RWPE1 (cell line): ENCODE data around the gene NIPBL.
A peak's percentile ranks its signal among the peaks of the same experiment; 100 is the strongest.
"Not testable (repeated sequence)": the region's sequence is repeated elsewhere in the genome, so short reads cannot be mapped to it uniquely, and the experiment has no call there.

ENCODE experiments used
- CTCF ChIA-PET: fragments of 350-600 bp; sonication (Branson Sonifier 250); formaldehyde crosslinking; extraction: SDS; loops from one replicate; lab custom pipeline; 2021; lab: Yijun Ruan, JAX
- POLR2A ChIA-PET: fragments of 400-600 bp; formaldehyde crosslinking; extraction: SDS; loops from one replicate; lab custom pipeline; 2020; ENCODE audit warnings: antibody characterized with exemption; ENCODE audit not compliant: low non-redundant PET; lab: Yijun Ruan, JAX
- DNase-seq: peaks from one replicate; pipeline ENCODE4 v3.0.0; 2012; ENCODE audit warnings: low spot score
- H3K27ac ChIP-seq: fragments of 450-650 bp; 2 replicates; pipeline ENCODE4 v1.5.1; 2017
- CTCF ChIP-seq: fragments of 450-650 bp; conservative IDR thresholded peaks from 2 replicates; pipeline ENCODE4 v1.5.1; 2017; ENCODE audit warnings: low read depth, mild to moderate bottlenecking

NIPBL gene

DNA sequence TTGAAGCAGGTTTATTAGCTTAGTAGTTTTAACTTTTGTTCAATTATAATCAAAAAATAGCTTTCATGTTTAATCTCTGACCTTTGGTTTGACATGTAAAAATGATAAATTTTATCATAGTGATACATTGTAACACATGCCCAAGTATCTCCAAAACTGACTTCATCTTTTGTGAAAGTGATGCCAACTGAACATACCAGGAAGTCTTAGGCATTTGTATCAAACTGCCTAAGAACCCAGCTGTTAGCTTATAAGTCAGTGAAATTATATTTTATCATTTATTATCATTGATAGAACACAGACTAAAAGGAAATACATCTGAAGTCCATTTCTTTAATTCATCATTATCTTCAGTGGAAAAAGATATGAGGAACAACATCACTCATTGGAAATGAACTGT lies 39.1 kb downstream of the NIPBL start:
- ChIA-PET POLR2A (no interaction called here), CTCF (interaction anchor here (0.6 to 1.1 kb wide), 2 partner anchors 8 to 17 kb away, joined by 3 read pairs; no protein-coding TSS in a partner anchor)
- no peak overlapping the region for H3K27ac ChIP-seq
- TF ChIP-seq CTCF, result no peak
- no peak for DNase-seq

DNA sequence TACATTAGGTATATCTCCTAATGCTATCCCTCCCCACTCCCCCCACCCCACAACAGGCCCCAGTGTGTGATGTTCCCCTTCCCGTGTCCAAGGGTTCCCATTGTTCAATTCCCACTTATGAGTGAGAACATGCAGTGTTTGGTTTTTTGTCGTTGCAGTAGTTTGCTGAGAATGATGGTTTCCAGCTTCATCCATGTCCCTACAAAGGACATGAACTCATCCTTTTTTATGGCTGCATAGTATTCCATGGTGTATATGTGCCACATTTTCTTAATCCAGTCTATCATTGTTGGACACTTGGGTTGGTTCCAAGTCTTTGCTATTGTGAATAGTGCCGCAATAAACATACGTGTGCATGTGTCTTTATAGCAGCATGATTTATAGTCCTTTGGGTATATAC lies 40.0 kb downstream of the NIPBL start:
- H3K27ac ChIP-seq, POLR2A ChIA-PET, DNase-seq, CTCF ChIA-PET: not testable (repeated sequence)

DNA sequence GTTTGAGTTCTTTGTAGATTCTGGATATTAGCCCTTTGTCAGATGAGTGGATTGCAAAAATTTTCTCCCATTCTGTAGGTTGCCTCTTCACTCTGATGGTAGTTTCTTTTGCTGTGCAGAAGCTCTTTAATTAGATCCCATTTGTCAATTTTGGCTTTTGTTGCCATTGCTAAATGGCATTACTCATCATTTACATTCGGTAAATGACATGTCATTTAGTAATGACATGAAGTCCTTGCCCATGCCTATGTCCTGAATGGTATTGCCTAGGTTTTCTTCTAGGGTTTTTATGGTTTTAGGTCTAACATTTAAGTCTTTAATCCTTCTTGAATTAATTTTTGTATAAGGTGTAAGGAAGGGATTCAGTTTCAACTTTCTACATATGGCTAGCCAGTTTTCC lies 40.8 kb downstream of the NIPBL start:
- CTCF ChIA-PET, DNase-seq, H3K27ac ChIP-seq, POLR2A ChIA-PET: not testable (repeated sequence)

DNA sequence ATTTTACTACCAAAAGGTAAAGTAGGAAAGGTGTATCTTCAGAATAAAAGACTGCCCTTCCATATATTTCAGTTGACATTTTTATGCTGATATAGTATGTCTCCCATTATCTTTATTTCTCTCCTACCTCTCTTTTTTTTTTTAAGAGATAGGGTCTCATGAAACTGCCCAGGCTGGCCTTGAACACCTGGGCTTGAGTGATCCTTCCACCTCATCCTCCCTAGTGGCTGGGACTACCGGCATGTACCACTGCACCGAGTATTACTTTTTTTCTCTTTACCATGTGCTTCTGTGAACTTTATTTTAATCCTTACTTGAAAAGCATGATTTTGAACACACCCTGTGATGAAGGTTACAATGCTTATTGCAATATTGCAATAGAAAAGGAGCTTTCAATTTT lies 42.7 kb downstream of the NIPBL start:
- no peak for DNase-seq
- H3K27ac ChIP-seq, result no peak overlapping the region
- ChIA-PET POLR2A (no interaction called here), CTCF (interaction anchor here (0.6 to 0.7 kb wide), 2 partner anchors 197 to 385 kb away, joined by 3 to 4 read pairs; no protein-coding TSS in a partner anchor)
- no peak for TF ChIP-seq CTCF

- ChIA-PET CTCF (interaction anchor here (0.6 kb wide), 1 partner anchor 384 kb away, joined by 4 read pairs; no protein-coding TSS in a partner anchor), POLR2A (no interaction called here)
- H3K27ac ChIP-seq, result no peak overlapping the region
- no peak for TF ChIP-seq CTCF
- DNase-seq, result no peak
Measured at GRCh38 chr5:36919650-36920049, 43.1 kb downstream of the NIPBL start.

DNA sequence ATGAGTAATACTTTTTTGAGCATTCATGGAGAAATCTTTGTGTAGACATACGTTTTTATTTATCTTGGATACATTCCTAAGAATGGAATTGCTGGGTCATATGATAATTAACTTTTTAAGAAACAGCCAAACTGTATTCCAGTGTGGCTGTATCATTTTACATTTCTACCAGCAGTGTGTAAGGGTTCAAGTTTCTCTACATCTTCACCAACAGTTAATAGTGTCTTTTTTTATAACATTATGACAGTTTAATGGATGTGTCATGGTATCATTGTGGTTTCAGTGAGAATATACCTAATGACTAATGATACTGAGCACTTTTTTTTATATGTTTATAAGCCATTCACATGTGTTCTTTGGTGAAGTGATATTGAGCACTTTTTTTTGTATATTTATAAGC lies 52.4 kb downstream of the NIPBL start:
- no peak overlapping the region for H3K27ac ChIP-seq
- DNase-seq, result peak; percentile 60
- ChIA-PET CTCF (interaction anchor here (0.7 to 1.0 kb wide), 2 partner anchors 42 to 44 kb away, joined by 3 read pairs; no protein-coding TSS in a partner anchor), POLR2A (no interaction called here)
- TF ChIP-seq CTCF, result no peak

- ChIA-PET CTCF (interaction anchor here (0.7 kb wide), 2 partner anchors 44 to 303 kb away, joined by 3 read pairs; no protein-coding TSS in a partner anchor), POLR2A (no interaction called here)
- H3K27ac ChIP-seq, result no peak overlapping the region
- TF ChIP-seq CTCF, result no peak
- DNase-seq, result no peak
Measured at GRCh38 chr5:36929438-36929837, 52.9 kb downstream of the NIPBL start.

- CTCF ChIA-PET, result no interaction called here
- H3K27ac ChIP-seq, result no peak overlapping the region
- TF ChIP-seq CTCF, result no peak
- POLR2A ChIA-PET, result no interaction called here
- DNase-seq, result no peak
Measured at GRCh38 chr5:36932056-36932455, 55.5 kb downstream of the NIPBL start.
